Activated CD8-positive, alpha-beta memory T cell treated with anti-CD3 and anti-CD28 coated beads, Interleukin-2, amount 50 U/mL, for 48 hours (primary cell): ENCODE data around the gene SSNA1.
A peak's percentile ranks its signal among the peaks of the same experiment; 100 is the strongest.

ENCODE experiments used
- DNase-seq: peaks from one replicate; pipeline ENCODE4 v3.0.0-alpha.2; 2020

Gene SSNA1

GRCh38 chr9:137201205-137201868, 12.9 kb downstream of the SSNA1 start:
- DNase-seq, result no peak

GRCh38 chr9:137202966-137203365, 14.5 kb downstream of the SSNA1 start:
- no peak for DNase-seq

- DNase-seq, result no peak
Measured at GRCh38 chr9:137204731-137205125, 16.3 kb downstream of the SSNA1 start.

DNA sequence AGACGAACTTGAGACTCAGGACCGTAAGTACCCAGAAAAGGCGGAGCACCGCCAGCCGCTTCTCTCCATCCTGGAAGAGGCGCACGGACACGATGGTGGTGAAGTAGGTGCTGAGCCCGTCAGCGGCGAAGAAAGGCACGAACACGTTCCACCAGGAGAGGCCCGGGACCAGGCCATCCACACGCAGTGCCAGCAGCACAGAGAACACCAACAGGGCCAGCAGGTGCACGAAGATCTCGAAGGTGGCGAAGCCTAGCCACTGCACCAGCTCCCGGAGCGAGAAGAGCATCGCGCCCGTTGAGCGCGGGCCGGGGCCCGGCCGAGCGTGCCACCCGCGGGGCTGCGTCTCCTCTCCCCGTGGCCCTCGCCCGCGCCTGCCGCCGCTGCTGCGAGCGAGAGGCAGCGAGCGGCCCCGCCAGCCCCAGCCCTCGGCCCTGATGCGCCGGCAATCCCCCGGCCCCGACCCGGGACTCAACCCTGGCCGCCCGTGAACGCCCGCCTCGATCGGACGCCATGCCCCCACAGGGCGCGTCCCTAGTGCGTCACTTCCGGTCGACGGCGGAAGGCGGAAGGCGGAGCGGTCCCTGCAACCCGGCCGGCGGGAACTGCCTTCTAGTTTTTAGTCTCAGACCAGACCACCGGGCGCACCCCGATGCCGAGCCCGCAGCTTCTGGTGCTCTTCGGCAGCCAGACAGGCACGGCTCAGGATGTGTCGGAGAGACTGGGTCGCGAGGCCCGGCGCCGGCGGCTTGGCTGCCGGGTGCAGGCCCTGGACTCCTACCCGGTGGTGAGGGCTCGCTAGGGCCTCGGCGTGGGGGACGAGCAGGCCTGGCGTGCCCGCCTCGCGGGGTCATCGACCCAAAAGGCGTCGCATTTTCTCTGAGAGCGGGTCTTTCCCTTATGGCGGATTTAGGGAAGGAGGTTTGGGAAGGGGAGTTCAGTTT, 16.9 kb downstream of the SSNA1 start, which contains the start of the genes NDOR1 and TMEM203:
Gene NDOR1, plus strand, starts transcription at position 575 of the 944 bp plus-strand sequence. Its CDS starts 78 bp downstream, at position 653.
Gene TMEM203, minus strand, starts transcription at position 523 of the 944 bp plus-strand sequence. Its CDS starts 234 bp downstream, at position 289.
- peak; percentile 99 for DNase-seq

GRCh38 chr9:137206602-137207001, 18.1 kb downstream of the SSNA1 start:
- no peak for DNase-seq

DNA sequence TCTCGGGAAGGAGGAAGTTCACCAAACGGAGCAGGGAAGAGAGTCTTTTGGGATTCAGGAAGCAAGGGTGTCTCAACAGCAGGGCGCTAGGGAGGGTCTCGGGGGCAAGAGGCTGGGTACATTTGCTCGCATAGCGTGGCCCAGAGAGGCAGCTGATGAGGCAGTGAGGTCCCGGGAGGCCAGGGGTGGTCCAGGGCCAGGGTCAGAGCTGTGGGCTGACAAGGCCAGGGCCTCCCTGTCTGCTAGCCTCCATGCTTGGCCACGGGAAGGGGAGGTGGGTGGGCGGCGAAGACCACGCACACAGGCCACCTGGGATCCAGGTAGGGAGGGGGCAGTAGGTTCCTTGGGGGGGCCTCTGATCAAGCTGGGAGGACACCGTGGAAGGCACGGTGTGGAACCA, 23.1 kb downstream of the SSNA1 start:
- no peak for DNase-seq

DNA sequence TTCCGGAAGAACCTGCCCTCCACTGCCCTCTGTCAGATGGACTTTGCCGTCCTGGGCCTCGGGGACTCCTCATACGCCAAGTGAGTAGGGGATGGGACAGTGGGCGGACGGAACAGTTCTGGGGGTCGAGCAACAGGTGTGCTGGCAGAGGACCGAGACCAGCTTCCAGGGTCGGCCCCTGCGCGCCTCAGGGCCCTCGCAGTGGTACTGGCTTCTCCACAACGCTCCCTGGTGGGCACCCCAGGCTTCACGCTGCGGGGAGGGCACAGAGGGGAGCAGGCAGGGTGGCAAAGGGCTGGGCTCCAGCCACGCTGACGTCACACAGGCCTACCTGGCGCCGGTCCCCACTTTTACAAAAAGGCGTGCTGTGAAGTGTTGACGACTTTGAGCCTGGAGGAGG, 24.0 kb downstream of the SSNA1 start:
- DNase-seq, result no peak

DNA sequence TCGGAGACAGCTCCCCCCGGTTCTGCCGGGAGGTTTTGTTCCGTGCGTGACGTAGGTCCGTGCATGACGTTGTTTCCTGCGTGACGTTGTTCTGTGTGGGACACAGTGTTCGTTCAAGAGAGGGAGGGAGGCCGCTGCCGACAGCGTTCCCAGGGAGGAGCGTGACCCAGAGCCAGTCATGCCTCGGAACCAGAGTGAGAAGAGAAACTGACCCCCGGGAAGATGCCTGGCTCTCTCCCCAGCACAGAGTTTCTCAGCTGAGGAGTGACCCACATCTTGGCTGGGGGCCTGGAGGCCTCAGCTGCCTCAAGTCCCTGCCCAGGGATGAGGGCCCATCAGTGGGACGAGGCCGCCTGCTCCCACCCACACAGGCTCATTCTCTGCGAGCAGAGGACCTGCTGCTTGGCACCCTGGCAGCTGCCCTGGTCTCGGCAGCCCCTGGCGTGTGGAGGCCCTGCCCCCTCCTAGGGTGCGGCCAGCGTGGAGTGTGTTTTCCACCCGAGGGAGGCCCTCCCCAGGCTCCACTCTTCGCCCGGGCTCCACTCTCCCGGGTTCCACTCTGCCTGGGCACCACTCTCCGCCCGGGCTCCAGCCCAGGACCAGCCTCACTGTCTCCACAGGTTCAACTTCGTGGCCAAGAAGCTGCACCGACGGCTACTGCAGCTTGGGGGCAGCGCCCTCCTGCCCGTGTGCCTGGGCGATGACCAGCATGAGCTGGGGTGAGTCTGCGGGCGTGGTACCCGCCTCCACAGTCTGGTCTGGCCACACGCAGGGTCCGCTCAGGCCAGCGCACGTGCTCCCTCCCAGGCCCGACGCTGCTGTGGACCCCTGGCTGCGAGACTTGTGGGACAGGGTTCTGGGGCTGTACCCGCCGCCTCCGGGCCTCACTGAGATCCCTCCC, 24.9 kb downstream of the SSNA1 start:
- DNase-seq, result no peak

- DNase-seq, result no peak
Measured at GRCh38 chr9:137214620-137215019, 26.1 kb downstream of the SSNA1 start.

DNA sequence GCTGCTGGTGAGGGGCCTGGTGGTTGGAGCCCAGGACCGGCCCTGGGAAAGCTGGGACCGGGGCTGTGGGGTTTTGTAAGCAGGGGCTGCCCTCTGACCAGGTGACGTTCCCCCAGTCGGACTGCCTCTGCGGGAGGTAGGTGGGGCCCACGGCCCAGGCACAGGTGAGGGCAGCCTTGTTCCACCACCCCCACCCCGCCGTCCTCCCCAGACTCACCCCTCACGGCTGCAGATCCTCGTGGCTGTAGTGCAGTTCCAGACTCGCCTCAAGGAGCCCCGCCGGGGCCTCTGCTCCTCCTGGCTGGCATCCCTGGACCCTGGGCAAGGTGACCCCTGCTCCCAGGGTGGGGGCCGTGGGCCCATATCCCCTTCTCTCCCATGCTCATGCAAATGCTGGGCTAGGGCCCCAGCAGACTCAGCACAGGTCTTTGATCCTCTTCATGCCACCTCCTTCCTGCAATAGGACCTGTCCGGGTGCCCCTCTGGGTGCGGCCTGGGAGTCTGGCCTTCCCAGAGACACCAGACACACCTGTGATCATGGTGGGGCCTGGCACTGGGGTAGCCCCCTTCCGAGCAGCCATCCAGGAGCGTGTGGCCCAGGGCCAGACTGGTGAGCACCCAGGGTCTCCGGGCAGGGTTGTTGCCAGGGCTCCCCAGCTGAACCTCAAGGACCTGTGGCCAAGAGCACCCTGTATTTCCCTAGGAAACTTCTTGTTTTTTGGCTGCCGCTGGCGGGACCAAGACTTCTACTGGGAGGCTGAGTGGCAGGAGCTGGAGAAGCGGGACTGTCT, 26.9 kb downstream of the SSNA1 start:
- no peak for DNase-seq

DNA sequence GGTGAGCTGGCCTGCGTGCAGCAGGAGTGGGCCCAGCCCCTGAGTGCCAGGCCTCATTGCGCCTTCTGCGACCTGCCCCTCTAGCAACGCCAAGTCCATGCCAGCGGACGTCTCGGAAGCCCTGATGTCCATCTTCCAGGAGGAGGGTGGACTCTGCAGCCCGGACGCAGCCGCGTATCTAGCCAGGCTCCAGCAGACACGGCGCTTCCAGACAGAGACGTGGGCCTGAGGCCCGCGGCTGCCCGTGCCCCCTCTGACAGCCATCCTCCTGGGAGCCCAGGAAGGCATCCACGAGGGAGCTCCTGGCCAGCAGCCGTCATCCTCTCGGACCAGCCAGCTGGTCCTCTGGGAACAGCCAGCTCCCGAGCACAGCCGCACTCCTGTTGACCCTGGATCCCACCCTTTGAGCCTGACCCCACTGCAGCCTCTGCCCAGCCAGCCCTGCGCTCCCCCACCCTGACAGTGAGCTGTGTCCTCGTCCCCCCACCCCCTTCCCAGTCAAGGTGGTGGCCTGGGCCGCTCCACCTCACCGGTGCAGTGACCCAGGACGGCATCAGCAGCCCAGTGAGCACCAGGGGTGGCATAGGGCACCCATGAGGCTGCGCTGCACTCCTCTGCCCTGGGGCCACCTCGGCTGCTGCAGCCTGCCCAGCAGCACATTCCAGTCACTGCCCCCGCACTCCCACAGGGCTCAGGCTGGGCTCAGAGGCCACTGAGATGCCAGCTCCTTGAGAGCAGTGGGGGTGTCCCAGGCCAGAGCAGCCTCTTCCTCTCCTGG, 27.9 kb downstream of the SSNA1 start:
- no peak for DNase-seq

- no peak for DNase-seq
Measured at GRCh38 chr9:137217276-137218211, 29.1 kb downstream of the SSNA1 start.

GRCh38 chr9:137218212-137218753, 29.8 kb downstream of the SSNA1 start:
- DNase-seq, result no peak

DNA sequence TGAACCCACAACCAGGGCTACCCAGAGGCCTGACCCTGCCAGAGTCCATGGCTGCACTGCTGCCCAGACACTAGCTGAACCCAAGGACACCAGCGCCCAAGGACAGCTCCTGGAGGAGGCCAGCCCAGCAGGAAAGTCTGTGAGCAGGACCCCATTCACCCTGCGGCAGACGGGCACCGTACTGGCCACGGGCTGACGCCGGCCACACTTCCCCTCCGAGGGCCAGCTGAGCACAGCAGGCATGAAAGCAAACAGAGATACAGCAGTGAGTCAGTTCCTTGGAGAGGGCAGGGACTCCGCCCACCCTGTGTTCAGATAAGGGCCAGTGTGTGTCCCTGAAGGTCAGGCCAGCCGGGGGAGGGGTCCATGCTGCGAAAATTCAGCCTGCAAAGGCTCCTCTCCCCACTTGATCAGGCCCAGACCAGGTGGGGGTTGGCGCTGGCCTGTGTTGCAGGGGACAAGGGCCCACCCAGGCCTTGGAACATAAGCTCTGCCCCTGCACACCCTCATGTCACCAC, 30.3 kb downstream of the SSNA1 start:
- DNase-seq, result no peak

- DNase-seq, result no peak
Measured at GRCh38 chr9:137219757-137220316, 31.4 kb downstream of the SSNA1 start.

GRCh38 chr9:137220317-137221094, 32.0 kb downstream of the SSNA1 start:
- DNase-seq, result no peak

DNA sequence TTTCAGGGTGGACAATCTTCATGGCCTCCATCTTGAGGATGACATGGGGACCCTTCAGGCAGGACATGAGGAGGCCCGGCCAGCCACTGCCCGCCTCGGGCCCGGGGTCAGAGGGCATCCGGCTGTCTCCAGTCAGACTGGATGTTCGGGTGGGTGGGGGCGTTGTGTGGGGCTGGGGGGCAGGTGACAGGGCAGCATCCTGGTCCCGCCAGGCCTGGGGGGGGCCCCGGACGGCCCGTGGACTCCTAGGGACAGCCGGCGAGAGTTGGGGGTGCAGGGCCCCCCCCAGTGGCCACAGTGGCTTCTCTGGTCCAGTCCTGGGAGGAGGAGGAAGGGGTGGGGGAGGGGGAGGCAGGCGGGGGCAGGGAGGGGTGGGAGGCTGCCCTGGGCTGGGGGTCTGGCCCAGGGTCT, 32.6 kb downstream of the SSNA1 start:
- DNase-seq, result no peak

DNA sequence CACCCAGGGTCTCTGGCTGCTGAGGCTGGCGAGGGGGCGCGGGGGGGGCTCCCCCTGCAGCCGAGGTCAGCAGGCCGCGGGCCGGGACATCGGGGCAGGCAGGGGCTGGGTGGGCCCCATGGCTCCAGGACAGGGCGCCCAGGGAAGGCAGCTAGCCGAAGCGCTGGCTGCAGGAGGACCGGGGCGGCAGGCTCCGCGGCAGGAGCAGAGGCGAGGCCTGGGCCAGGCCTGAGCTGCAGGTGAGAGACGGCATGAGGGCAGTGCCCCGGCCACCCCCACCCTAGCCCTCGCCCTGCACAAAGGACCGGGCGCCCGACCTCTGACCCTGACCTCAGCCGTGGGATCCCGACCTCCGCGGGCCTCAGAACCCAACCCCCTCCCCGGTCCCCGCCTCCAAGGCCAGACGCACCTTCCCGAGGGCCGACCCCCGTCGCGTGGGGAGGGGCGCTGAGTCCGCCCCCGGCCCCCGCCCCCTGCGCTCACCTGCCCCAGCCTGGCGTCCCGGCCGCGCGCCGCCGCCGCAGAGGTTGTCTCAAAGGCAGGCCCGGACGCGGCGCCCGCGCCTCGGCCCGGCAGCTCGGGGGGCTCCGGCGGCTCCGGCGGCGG, 33.1 kb downstream of the SSNA1 start:
- DNase-seq, result no peak
